Activated B cell treated with CpG ODN at 0.5 μM for 24 hours (primary cell): ENCODE measurements around the gene FSTL1. TPM values are rescaled to one million over a fixed set of nuclear protein-coding genes. Genes with fewer than 3 reads are reported as not detected.

Experiments used
- ATAC-seq: fragments of 200-7000 bp; cut with Tn5 transposase; one replicate; pipeline ENCODE4 v1.10.0; 2021; ENCODE audit warnings: low read depth, mild to moderate bottlenecking, moderate library complexity
- CTCF ChIA-PET: fragments of 350-600 bp; sonication (Branson Sonifier 250); formaldehyde crosslinking; loops from one replicate; lab custom pipeline; 2021; ENCODE audit warnings: antibody characterized with exemption; lab: Charles Lee
- POLR2A ChIA-PET: fragments of 350-600 bp; sonication (Branson Sonifier 250); formaldehyde crosslinking; loops from one replicate; lab custom pipeline; 2021; ENCODE audit warnings: antibody characterized with exemption; lab: Charles Lee
- DNase-seq: peaks from one replicate; pipeline ENCODE4 v3.0.0; 2022
- H3K27ac Mint-ChIP-seq: one replicate; pipeline ENCODE4 v1.8.0; 2020; ENCODE audit warnings: mixed read lengths
- H3K27me3 Mint-ChIP-seq: one replicate; pipeline ENCODE4 v1.8.0; 2021; ENCODE audit warnings: mixed read lengths
- H3K36me3 Mint-ChIP-seq: one replicate; pipeline ENCODE4 v1.8.0; 2021; ENCODE audit warnings: low read depth, mixed read lengths
- H3K4me1 Mint-ChIP-seq: one replicate; pipeline ENCODE4 v1.8.0; 2021; ENCODE audit warnings: mixed read lengths
- H3K4me3 Mint-ChIP-seq: one replicate; pipeline ENCODE4 v1.8.0; 2020; ENCODE audit warnings: mild to moderate bottlenecking, mixed read lengths
- H3K9me3 Mint-ChIP-seq: one replicate; pipeline ENCODE4 v1.8.0; 2020; ENCODE audit warnings: mixed read lengths
- intact Hi-C: fragments of 100-400 bp; cut with micrococcal nuclease; formaldehyde crosslinking; loops from one replicate; pipeline ENCODE4 v1.15.1; 2024
- total RNA-seq: library from RNA; stranded (reverse); gene quantifications from 2 replicates; pipeline ENCODE4 v1.2.3, GENCODE V29; 2022
- TF ChIP-seq, protein P1 (sequence below): fragments of 200-600 bp; IDR thresholded peaks from one replicate; pipeline ENCODE4 v1.8.0; 2022; ENCODE audit warnings: antibody characterized with exemption, mild to moderate bottlenecking

The FSTL1 gene
- total RNA-seq, 1 donor from 2014 or later: not detected

DNA sequence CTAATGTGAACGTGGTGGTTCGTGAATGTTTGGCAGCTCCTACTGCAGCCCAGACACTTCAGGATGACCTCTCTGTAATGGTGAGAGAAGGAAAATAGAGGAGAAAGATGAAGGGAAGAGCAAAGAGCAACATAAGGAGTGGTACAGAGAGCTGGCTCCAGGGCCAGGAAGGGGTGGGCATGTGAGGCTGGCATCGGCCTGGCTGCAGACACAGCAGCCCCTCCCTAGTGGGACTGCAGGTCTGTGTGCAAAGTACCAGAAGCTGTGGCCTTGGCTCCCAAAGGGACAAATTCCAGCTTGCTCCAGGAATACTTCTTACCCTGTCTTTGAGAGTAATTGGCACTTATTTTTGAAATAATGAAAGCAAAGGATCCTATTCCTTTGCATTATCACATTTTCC lies 10.0 kb downstream of the FSTL1 start:
- POLR2A ChIA-PET: no interaction called here
- CTCF ChIA-PET: no interaction called here
- TF ChIP-seq, protein P1, sequence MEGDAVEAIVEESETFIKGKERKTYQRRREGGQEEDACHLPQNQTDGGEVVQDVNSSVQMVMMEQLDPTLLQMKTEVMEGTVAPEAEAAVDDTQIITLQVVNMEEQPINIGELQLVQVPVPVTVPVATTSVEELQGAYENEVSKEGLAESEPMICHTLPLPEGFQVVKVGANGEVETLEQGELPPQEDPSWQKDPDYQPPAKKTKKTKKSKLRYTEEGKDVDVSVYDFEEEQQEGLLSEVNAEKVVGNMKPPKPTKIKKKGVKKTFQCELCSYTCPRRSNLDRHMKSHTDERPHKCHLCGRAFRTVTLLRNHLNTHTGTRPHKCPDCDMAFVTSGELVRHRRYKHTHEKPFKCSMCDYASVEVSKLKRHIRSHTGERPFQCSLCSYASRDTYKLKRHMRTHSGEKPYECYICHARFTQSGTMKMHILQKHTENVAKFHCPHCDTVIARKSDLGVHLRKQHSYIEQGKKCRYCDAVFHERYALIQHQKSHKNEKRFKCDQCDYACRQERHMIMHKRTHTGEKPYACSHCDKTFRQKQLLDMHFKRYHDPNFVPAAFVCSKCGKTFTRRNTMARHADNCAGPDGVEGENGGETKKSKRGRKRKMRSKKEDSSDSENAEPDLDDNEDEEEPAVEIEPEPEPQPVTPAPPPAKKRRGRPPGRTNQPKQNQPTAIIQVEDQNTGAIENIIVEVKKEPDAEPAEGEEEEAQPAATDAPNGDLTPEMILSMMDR: no peak
- H3K9me3 Mint-ChIP-seq: no peaks in the 10 kb centered on the region
- no peaks in the 10 kb centered on the region for H3K36me3 Mint-ChIP-seq
- no peak overlapping the region for H3K4me3 Mint-ChIP-seq
- peaks cover 4% of the 10 kb centered on the region for H3K27me3 Mint-ChIP-seq
- ATAC-seq (no peak), DNase-seq (no peak)
- intact Hi-C loops: no loop called here
- H3K4me1 Mint-ChIP-seq: no peaks in the 10 kb centered on the region
- H3K27ac Mint-ChIP-seq: no peak overlapping the region

DNA sequence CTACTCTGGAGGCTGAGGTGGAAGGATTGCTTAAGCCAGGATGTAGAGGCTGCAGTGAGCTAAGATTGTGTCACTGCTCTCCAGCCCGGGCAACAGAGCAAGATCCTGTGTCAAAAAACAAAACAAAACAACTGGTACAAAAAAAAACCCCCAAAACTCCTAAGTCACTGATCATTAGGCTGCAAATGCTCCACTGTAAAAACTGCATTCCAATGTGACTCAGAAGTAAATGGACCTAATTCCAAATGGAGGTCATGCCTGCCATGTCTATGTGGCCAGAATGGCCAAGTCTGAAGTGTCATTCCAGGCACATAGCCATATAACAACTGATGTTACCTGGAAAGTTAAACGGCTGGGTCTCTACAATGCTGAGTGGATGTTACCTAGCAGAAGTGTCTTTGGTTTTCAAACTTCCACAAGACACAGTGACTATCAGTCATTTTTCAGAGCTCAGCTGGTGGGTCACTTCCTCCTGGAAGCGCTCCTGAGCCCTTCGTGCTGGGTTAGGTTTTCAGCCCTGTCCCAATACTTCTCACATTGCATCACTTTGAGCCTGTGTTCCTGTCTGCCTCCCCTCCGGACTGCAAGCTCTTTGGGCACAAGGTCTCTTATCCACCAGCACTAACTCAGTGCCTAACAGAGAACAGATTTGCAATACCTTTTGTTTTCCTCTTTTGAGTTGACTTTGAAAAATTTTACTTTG lies 10.6 kb downstream of the FSTL1 start:
- no peak for ATAC-seq
- Mint-ChIP-seq H3K4me1 (no peaks in the 10 kb centered on the region), H3K27ac (no peak overlapping the region), H3K9me3 (no peaks in the 10 kb centered on the region), H3K4me3 (no peak overlapping the region), H3K36me3 (no peaks in the 10 kb centered on the region), H3K27me3 (peaks cover 6% of the 10 kb centered on the region)
- intact Hi-C loops: no loop called here
- no peak for DNase-seq
- ChIA-PET POLR2A (no interaction called here), CTCF (no interaction called here)
- TF ChIP-seq, protein P1: no peak

DNA sequence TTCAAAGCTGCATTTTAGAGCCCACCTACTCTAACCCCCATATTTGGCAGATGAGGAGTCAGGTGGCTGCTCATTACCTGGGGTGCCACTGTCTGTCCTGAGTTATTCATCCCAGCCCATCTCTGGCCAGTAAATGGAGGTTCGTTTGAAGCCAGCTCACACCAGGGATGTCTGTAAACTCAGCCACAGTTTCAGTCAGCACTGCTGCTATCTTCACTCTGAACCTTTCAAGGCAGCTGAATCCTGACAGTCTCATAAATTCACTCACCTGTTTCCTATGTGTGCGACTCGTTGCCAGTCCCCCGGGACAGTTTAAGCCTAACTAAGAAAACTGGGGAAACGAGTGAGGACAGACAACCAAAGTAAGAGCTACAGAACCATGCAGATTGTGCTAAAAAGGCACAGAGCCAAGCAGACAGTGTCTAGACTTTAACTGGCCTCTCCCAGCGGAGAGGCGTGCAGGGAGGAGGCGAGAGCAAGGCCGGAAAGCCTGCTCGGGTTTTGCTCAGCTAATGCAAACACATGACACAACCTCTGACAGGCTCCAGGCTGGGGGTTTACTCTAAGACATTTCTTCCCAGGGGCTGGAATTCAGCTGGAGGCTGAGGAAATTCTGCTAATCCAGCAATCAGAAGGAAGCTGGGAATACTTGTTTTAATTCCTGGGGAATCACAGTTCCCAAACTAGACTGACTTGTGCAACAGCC lies 12.0 kb downstream of the FSTL1 start:
- H3K4me3 Mint-ChIP-seq: no peak overlapping the region
- DNase-seq (no peak), ATAC-seq (no peak)
- no peaks in the 10 kb centered on the region for H3K4me1 Mint-ChIP-seq
- POLR2A ChIA-PET: no interaction called here
- CTCF ChIA-PET: interaction anchor here (1.1 kb wide), 1 partner anchor 23 kb away, joined by 3 read pairs; no protein-coding TSS in a partner anchor
- no peaks in the 10 kb centered on the region for H3K9me3 Mint-ChIP-seq
- H3K27ac Mint-ChIP-seq: no peak overlapping the region
- no peaks in the 10 kb centered on the region for H3K36me3 Mint-ChIP-seq
- intact Hi-C loops: no loop called here
- peaks cover 6% of the 10 kb centered on the region for H3K27me3 Mint-ChIP-seq
- TF ChIP-seq, protein P1: no peak

DNA sequence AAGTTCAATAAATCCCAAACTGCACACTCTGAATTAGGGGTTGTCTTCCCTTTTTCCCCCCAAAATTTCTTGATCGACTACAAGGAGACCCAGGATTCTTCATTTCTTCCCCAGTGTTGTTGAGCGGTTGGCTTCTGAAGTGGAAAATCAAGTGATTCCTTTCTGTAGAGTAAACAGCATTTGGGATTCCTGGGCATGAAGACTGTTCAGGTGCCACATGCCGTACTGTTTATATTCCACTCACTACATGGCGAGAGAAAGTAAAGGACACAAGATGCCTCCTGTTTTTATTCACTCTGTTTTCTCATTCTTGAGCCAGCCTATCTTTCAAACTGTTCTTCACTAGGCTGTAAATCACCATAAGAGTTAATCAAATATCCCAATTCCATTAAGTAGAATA lies 12.6 kb downstream of the FSTL1 start:
- CTCF ChIA-PET: interaction anchor here (1.1 kb wide), 1 partner anchor 22 kb away, joined by 3 read pairs; no protein-coding TSS in a partner anchor
- TF ChIP-seq, protein P1: no peak
- Mint-ChIP-seq H3K4me1 (no peaks in the 10 kb centered on the region), H3K4me3 (no peak overlapping the region), H3K36me3 (no peaks in the 10 kb centered on the region), H3K9me3 (no peaks in the 10 kb centered on the region), H3K27ac (no peak overlapping the region), H3K27me3 (peaks cover 6% of the 10 kb centered on the region)
- DNase-seq (no peak), ATAC-seq (no peak)
- intact Hi-C loops: no loop called here
- POLR2A ChIA-PET: no interaction called here

DNA sequence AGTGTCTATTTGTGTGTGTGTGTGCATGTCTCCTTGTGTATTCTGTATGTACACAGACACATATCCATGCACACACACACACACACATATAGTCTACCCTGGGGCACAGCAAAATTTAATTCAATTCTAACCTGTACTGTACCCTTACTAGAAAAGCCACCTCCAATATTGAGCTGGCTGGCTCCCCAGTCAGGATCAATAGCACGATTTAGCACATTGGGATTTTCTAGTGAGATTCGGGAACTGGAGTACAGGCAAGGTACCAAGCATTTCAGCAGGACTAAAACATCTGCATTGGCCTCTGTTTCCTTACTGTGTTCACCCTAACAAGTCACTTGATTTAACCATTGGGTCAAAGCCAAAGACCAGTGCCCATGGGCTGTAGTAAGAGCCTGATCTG lies 13.2 kb downstream of the FSTL1 start:
- no peak overlapping the region for H3K4me3 Mint-ChIP-seq
- no peaks in the 10 kb centered on the region for H3K9me3 Mint-ChIP-seq
- ChIA-PET CTCF (no interaction called here), POLR2A (no interaction called here)
- no peak overlapping the region for H3K27ac Mint-ChIP-seq
- TF ChIP-seq, protein P1: no peak
- intact Hi-C loops: no loop called here
- H3K27me3 Mint-ChIP-seq: peaks cover 6% of the 10 kb centered on the region
- DNase-seq: no peak
- no peak for ATAC-seq
- H3K36me3 Mint-ChIP-seq: no peaks in the 10 kb centered on the region
- H3K4me1 Mint-ChIP-seq: no peaks in the 10 kb centered on the region
